Tibial nerve (tissue), 4 donors: ENCODE results near the gene CDH8.

Experiments
- CTCF ChIP-seq, 5 experiments: fragments of 200-600 bp in 3 of 5; fragments of 450-650 bp in 2 of 5; sonication (generic) in 3 of 5; IDR thresholded peaks; one replicate each; pipeline ENCODE4 v1.5.1; 2016 to 2019; ENCODE audit warnings: antibody characterized with exemption in 5 of 5, mild to moderate bottlenecking in 3 of 5, moderate library complexity in 2 of 5
- EP300 ChIP-seq, 2 donors: sonication (generic); formaldehyde crosslinking; IDR thresholded peaks; one replicate each; pipeline ENCODE4 v1.6.1; 2017; ENCODE audit warnings: antibody characterized with exemption in 2 of 2, mild to moderate bottlenecking in 1 of 2
- POLR2A ChIP-seq, 2 donors: fragments of 450-650 bp; IDR thresholded peaks; one replicate each; pipeline ENCODE4 v1.6.1; 2017; ENCODE audit warnings: antibody characterized with exemption in 2 of 2, mild to moderate bottlenecking in 2 of 2, moderate library complexity in 2 of 2

- no peak for TF ChIP-seq CTCF (IDR thresholded peaks at IDR 0.05)
- TF ChIP-seq POLR2A (IDR thresholded peaks at IDR 0.05), result no peak
- TF ChIP-seq EP300 (IDR thresholded peaks at IDR 0.05), result no peak
These were observed 27.9 kb upstream of the CDH8 start for GRCh38 chr16:62064173-62064572.
